GM20000 (cell line): ENCODE results near the gene ELK4.
"Not testable (repeated sequence)": the region's sequence is repeated elsewhere in the genome, so short reads cannot be mapped to it uniquely, and the experiment has no call there.

Source experiments
- DNase-seq: peaks from one replicate; pipeline ENCODE4 v3.0.0; 2012; ENCODE audit warnings: low spot score
- CTCF ChIP-seq: IDR thresholded peaks from 2 replicates; pipeline ENCODE4 v1.5.1; 2012; ENCODE audit warnings: mild to moderate bottlenecking, control low read depth; ENCODE audit errors: extremely low read depth, missing control alignments

ELK4 gene

GRCh38 chr1:205650241-205650640 is 18.4 kb upstream of the ELK4 start:
- no peak for DNase-seq
- TF ChIP-seq CTCF = no peak

GRCh38 chr1:205645519-205645918 is 13.7 kb upstream of the ELK4 start:
- DNase-seq = no peak

GRCh38 chr1:205642679-205643307 is 11.0 kb upstream of the ELK4 start:
- no peak for DNase-seq
- no peak for TF ChIP-seq CTCF

More at GRCh38 chr1:205645519-205645918, 13.7 kb upstream of the ELK4 start:
- no peak for TF ChIP-seq CTCF

GRCh38 chr1:205639567-205639966 is 7.8 kb upstream of the ELK4 start:
- TF ChIP-seq CTCF = no peak
- no peak for DNase-seq

- DNase-seq = no peak
These were observed 6.2 kb upstream of the ELK4 start for GRCh38 chr1:205637854-205638468.

GRCh38 chr1:205636732-205637131 is 4.9 kb upstream of the ELK4 start:
- DNase-seq = no peak
- TF ChIP-seq CTCF = no peak

More at GRCh38 chr1:205637854-205638468, 6.2 kb upstream of the ELK4 start:
- no peak for TF ChIP-seq CTCF

- not testable (repeated sequence) for DNase-seq
These were observed 4.3 kb upstream of the ELK4 start for GRCh38 chr1:205636138-205636530.
